HG03520 (cell line): ENCODE data around the gene DISC1.

Experiments used
- ATAC-seq: cut with Tn5 transposase; IDR thresholded peaks from one replicate; pipeline ENCODE4 v1.9.1; 2021; ENCODE audit warnings: mild to moderate bottlenecking, moderate library complexity; ENCODE audit not compliant: unreplicated experiment

DISC1 gene

DNA sequence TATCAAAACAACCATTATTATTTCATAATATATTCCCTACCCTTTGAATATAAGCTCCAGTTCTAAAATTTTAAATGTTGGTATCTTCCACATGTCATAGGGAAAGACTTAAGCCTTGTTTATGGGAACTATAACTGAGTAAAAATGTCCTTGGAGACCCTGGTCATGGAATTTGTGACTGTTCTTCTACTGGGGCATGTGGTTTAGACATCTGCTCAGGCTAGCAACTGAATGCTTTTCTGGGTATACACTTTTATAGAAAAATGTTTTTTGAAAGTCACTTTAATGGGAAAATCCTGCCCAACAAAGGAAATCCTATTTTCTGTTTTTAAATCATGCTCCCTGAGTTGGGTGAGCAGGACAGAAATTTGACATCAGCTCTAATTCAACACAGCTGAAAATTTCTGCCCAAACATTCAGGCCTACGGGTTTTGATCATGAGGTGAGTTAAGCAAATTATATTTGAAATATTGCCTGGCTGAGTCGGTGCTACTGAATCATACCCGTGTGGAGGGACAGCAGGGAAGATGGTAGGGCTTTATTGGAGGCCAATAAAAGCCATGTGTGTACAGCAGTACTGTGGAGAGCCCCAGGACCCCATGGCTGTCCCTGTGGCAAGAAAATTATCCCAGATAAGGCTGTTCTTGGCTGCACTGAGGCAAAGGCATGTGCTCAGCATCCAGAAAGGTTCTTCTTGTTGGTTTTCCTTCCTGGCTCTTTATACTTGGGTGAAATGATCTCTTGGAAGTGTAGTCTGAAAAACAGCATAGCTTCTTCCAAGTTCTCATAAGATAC, 391.8 kb downstream of the DISC1 start:
- no peak for ATAC-seq

DNA sequence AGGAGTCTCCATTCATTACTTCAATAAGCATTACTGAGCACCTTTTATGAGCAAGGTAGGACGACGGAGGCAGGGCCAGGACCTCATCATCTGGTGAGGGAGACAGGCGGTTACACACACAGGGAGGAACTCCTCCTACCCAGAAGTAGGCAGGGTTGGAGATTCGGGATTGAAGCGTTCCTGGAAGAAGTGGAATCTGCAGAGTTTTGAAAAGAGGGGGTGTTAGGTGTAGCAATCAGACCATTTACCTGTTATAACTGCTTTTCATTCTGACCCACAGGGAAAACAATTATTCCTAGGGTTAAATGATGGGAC, 392.4 kb downstream of the DISC1 start:
- no peak for ATAC-seq

DNA sequence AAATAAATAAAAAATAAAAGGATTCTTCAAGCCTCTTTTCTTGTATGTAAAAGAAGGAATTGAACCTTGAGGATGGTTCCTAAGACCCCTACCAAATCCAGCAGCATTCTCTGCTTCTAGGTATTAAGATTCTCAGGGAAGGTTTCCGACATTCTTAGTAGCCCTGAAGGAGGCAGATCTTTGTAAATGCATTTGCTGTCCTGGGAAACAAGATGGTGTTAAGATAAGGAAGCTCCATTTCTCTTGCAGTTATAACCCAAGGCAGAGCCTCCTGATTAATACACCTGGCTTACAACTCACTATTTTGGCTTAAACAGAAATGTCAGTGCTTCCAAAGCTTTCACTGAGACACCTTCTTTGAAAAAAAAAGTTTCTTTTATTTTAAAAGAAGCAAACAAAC, 393.8 kb downstream of the DISC1 start:
- no peak for ATAC-seq

- ATAC-seq: no peak
Observed at GRCh38 chr1:232029315-232029714, 402.7 kb downstream of the DISC1 start.

DNA sequence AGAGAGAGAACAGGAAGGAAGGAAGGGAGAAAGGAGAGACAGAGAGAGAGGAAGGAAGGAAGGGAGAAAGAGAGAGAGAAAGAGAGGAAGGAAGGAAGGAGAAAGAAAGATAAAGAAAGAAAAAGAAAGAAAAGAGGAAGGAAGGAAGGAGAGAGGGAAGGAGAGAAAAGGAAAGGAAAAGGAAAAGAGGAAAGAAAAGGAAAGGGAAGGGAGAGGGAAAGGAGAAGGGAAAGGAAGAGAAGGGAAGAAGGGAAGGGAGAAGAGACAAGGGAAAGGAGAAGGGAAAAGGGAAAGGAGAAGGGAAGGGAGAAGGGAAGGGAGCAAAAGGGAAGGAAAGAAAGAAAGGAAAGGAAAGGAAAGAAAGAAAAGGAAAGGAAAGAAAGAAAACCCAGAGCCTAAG, 404.6 kb downstream of the DISC1 start:
- ATAC-seq: no peak

- no peak for ATAC-seq
Observed at GRCh38 chr1:232033285-232033684, 406.7 kb downstream of the DISC1 start.

DNA sequence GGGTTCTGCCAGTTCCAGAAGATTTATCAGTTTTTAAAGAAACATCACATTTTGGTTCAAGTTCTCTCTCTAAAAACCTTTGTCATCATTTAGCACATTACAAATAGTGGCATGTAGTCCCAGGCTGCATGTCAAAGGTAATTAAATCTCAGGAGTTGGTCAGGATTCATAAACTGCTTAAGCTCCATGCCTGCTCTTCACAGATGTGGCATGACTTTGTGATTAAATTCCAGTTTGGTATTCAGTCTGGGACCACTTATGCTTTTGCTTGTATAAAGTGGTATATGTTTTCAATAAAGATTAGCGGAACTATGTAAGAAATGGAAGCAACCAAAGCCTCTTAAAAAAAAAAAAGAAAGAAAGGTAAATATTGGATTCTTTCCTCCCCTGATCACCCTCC, 408.0 kb downstream of the DISC1 start:
- no peak for ATAC-seq

GRCh38 chr1:232036181-232036933, 409.8 kb downstream of the DISC1 start:
- no peak for ATAC-seq

GRCh38 chr1:232037774-232038388, 411.3 kb downstream of the DISC1 start:
- ATAC-seq: no peak

GRCh38 chr1:232038706-232039677, 412.4 kb downstream of the DISC1 start:
- no peak for ATAC-seq

DNA sequence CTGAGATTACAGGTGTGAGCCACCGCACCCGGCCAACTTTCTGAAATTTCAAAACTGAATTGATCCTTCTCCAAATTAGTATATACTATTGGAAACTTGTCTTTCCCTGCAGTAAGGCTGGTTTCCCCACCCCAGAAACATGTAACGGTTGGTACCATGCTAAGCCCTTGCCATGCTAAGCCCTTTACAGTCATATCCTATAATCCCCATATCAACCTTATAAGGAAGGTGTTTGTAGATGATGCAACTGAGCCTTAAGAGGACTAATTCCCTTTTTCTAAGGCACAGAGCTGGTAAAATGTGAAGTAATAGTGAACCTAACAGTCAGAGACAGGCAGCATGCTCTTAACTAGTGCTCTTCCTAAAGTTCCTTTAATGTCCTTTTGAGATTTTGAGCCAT, 413.7 kb downstream of the DISC1 start:
- no peak for ATAC-seq

DNA sequence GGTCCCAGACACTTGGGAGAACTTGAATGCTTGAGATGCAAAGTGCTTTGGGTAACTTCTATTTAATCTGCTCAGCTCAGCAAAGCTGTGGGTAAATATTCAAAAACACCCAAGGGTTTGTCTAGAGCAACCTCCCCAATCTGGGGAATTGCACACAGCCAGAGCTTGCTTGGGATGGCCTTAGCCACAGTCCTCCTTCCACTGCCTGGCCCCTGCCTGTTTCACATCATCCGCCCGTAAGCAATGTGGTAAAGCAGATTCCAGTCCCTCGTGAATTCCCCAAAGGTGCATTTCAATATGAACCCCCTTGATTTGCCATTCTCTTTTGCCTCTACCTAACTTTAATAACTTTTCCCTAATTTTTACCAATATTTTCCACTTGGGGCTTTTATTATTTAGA, 418.1 kb downstream of the DISC1 start:
- no peak for ATAC-seq

GRCh38 chr1:232045139-232045994, 418.8 kb downstream of the DISC1 start:
- ATAC-seq: no peak

GRCh38 chr1:232046451-232047306, 420.1 kb downstream of the DISC1 start:
- ATAC-seq: no peak

- ATAC-seq: no peak
Observed at GRCh38 chr1:232047473-232047872, 420.9 kb downstream of the DISC1 start.

DNA sequence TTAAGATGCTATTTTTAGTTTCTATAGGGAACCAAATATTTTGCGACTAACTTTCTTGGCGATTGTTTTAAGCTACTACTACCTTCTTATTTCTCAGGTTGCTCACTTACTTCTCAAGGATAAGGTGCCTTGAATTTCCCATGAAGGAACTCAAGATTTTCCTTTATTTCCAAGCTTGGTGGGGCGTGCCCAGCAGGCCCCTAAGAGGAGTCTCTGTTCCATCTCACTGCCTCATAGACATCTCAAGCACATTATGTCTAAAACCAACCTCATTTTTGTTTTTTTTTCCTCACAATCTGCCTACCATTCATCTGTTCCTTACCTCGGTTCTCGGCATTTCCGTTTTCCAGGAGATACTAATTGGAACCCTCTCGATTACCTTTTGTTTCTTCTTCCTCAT, 421.9 kb downstream of the DISC1 start:
- no peak for ATAC-seq

GRCh38 chr1:232049335-232049734, 422.7 kb downstream of the DISC1 start:
- no peak for ATAC-seq

DNA sequence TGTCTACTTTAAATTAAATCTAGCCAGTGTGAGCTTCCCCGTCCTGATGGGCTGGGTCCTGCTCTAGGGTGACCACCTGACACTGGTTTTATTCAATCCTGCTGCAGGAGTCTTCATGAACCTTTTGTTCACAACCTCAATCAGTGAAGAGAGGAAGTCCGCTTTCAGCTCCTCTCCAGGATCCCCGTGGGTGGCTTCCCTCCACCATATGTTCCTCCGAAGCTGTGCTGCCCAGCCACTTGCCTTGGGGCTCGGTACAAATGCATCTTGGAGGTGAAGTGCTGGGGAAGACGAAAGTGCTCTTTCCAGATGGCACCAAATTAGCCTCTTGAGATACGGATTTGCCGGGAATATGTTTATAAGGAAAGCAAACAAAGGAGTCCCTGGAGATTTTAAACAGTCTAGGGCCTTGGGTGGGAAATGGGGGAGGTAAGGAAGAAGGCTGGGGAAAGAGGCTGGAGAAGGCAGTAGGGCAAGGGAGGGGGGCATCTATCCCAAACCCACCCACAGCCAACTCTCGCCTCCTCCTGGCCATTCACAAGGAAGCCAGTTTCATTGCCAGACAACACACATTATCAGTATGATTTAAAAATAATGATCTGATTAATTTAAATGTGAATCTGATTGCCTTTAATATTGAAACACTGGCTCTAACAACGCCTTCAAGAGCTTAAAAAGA, 430.8 kb downstream of the DISC1 start:
- no peak for ATAC-seq

GRCh38 chr1:232057896-232058274, 431.3 kb downstream of the DISC1 start:
- ATAC-seq: no peak
